ENCODE data around the gene UST. TPM values are rescaled to one million over a fixed set of nuclear protein-coding genes. Genes with fewer than 3 reads are reported as not detected.

UST gene
- total and polyA plus RNA-seq, 2 experiments from 2014 or later: 8.0 to 11.7 TPM

GRCh38 chr6:148768646-148769270 lies 21.9 kb downstream of the UST start:
- Histone ChIP-seq H3K36me3 (replicated peaks; ENCODE audit: insufficient read depth, low read depth) (no peaks in the 10 kb centered on the region), H3K27me3 (no peaks in the 10 kb centered on the region), H3K79me2 (peaks cover 57% of the 10 kb centered on the region), H3K4me2 (no peak overlapping the region), H3K9me3 (ENCODE audit: low read depth) (peaks cover 4% of the 10 kb centered on the region), H3K4me3 (no peak overlapping the region), H3K4me1 (ENCODE audit: insufficient read depth) (no peaks in the 10 kb centered on the region), H2AFZ (no peak overlapping the region), H3K27ac (no peak overlapping the region), H4K20me1 (ENCODE audit: insufficient read depth, poor library complexity, severe bottlenecking) (peaks cover 8% of the 10 kb centered on the region), H3K9me2 (replicated peaks; ENCODE audit: insufficient read depth) (no peaks in the 10 kb centered on the region)
- no peak for DNase-seq (ENCODE audit: low spot score)
- 95% methylated on average over 3 of the region's 3 CpGs for WGBS (ENCODE audit: low lambda C conversion rate, missing lambda C conversion rate)
- no peak for TF ChIP-seq CTCF (IDR thresholded peaks at IDR 0.05; ENCODE audit: poor library complexity)
- no peak for TF ChIP-seq EZH2 (IDR thresholded peaks at IDR 0.05; ENCODE audit: borderline replicate concordance)
- no peak for TF ChIP-seq EZH2phosphoT487 (IDR thresholded peaks at IDR 0.05; ENCODE audit: low read depth, severe bottlenecking, unreplicated experiment)

- Histone ChIP-seq H3K27ac (no peak overlapping the region), H4K20me1 (ENCODE audit: insufficient read depth, poor library complexity, severe bottlenecking) (peaks cover 8% of the 10 kb centered on the region), H3K79me2 (peaks cover 53% of the 10 kb centered on the region), H3K4me1 (ENCODE audit: insufficient read depth) (no peaks in the 10 kb centered on the region), H3K27me3 (no peaks in the 10 kb centered on the region), H3K9me2 (replicated peaks; ENCODE audit: insufficient read depth) (no peaks in the 10 kb centered on the region), H3K9me3 (ENCODE audit: low read depth) (no peaks in the 10 kb centered on the region), H2AFZ (no peak overlapping the region), H3K4me2 (no peak overlapping the region), H3K36me3 (replicated peaks; ENCODE audit: insufficient read depth, low read depth) (no peaks in the 10 kb centered on the region), H3K4me3 (no peak overlapping the region)
- WGBS (ENCODE audit: low lambda C conversion rate, missing lambda C conversion rate): 73% methylated on average over 4 of the region's 4 CpGs
- TF ChIP-seq EZH2 (IDR thresholded peaks at IDR 0.05; ENCODE audit: borderline replicate concordance) (no peak), EZH2phosphoT487 (IDR thresholded peaks at IDR 0.05; ENCODE audit: low read depth, severe bottlenecking, unreplicated experiment) (no peak), CTCF (IDR thresholded peaks at IDR 0.05; ENCODE audit: poor library complexity) (no peak)
- no peak for DNase-seq (ENCODE audit: low spot score)
Observed at GRCh38 chr6:148769304-148769968, 22.6 kb downstream of the UST start.

- H3K9me2 ChIP-seq (replicated peaks; ENCODE audit: insufficient read depth): no peaks in the 10 kb centered on the region
- peaks cover 8% of the 10 kb centered on the region for H4K20me1 ChIP-seq (ENCODE audit: insufficient read depth, poor library complexity, severe bottlenecking)
- TF ChIP-seq EZH2phosphoT487 (IDR thresholded peaks at IDR 0.05; ENCODE audit: low read depth, severe bottlenecking, unreplicated experiment) (no peak), CTCF (IDR thresholded peaks at IDR 0.05; ENCODE audit: poor library complexity) (no peak), EZH2 (IDR thresholded peaks at IDR 0.05; ENCODE audit: borderline replicate concordance) (no peak)
- H3K9me3 ChIP-seq (ENCODE audit: low read depth): no peaks in the 10 kb centered on the region
- H3K27ac ChIP-seq: no peak overlapping the region
- no peaks in the 10 kb centered on the region for H3K27me3 ChIP-seq
- H3K4me3 ChIP-seq: no peak overlapping the region
- WGBS (ENCODE audit: low lambda C conversion rate, missing lambda C conversion rate): 84% methylated on average over 8 of the region's 8 CpGs
- no peak for DNase-seq (ENCODE audit: low spot score)
- H3K4me1 ChIP-seq (ENCODE audit: insufficient read depth): no peaks in the 10 kb centered on the region
- H2AFZ ChIP-seq: no peak overlapping the region
- no peaks in the 10 kb centered on the region for H3K36me3 ChIP-seq (replicated peaks; ENCODE audit: insufficient read depth, low read depth)
- no peak overlapping the region for H3K4me2 ChIP-seq
- H3K79me2 ChIP-seq: peaks cover 47% of the 10 kb centered on the region
Observed at GRCh38 chr6:148770408-148771211, 23.8 kb downstream of the UST start.
